GM21825 (cell line): Measurements from ENCODE around the gene SKI.
"Not testable (repeated sequence)": the region's sequence is repeated elsewhere in the genome, so short reads cannot be mapped to it uniquely, and the experiment has no call there.

ENCODE experiments used
- ATAC-seq: cut with Tn5 transposase; IDR thresholded peaks from one replicate; pipeline ENCODE4 v1.9.1; 2021; ENCODE audit warnings: mild to moderate bottlenecking, moderate library complexity; ENCODE audit not compliant: unreplicated experiment

Gene SKI

GRCh38 chr1:2242814-2243725, 15.0 kb downstream of the SKI start:
- no peak for ATAC-seq

- not testable (repeated sequence) for ATAC-seq
These were observed 18.9 kb downstream of the SKI start for GRCh38 chr1:2247045-2247394.

- no peak for ATAC-seq
These were observed 19.6 kb downstream of the SKI start for GRCh38 chr1:2247760-2248126.

GRCh38 chr1:2248127-2248826, 20.2 kb downstream of the SKI start:
- ATAC-seq, result no peak

- no peak for ATAC-seq
These were observed 20.9 kb downstream of the SKI start for GRCh38 chr1:2248854-2249558.

- no peak for ATAC-seq
These were observed 21.4 kb downstream of the SKI start for GRCh38 chr1:2249559-2249906.

GRCh38 chr1:2250721-2251281, 22.7 kb downstream of the SKI start:
- no peak for ATAC-seq

- ATAC-seq, result no peak
These were observed 23.2 kb downstream of the SKI start for GRCh38 chr1:2251363-2251762.

GRCh38 chr1:2251786-2252185, 23.7 kb downstream of the SKI start:
- ATAC-seq, result no peak

- no peak for ATAC-seq
These were observed 24.3 kb downstream of the SKI start for GRCh38 chr1:2252423-2252822.

GRCh38 chr1:2253036-2253796, 25.1 kb downstream of the SKI start:
- no peak for ATAC-seq

- ATAC-seq, result no peak
These were observed 25.8 kb downstream of the SKI start for GRCh38 chr1:2253797-2254480.

GRCh38 chr1:2255047-2255419, 26.9 kb downstream of the SKI start:
- ATAC-seq, result no peak

GRCh38 chr1:2255420-2256369, 27.6 kb downstream of the SKI start:
- ATAC-seq, result peak; percentile 53

GRCh38 chr1:2256435-2257244, 28.5 kb downstream of the SKI start:
- no peak for ATAC-seq

- no peak for ATAC-seq
These were observed 29.1 kb downstream of the SKI start for GRCh38 chr1:2257245-2257627.

GRCh38 chr1:2258122-2258681, 30.1 kb downstream of the SKI start:
- ATAC-seq, result no peak

- no peak for ATAC-seq
These were observed 30.9 kb downstream of the SKI start for GRCh38 chr1:2258996-2259395.
